HG02798 (cell line): ENCODE data around the gene LMO1.

ENCODE experiments used
- ATAC-seq: cut with Tn5 transposase; IDR thresholded peaks from one replicate; pipeline ENCODE4 v1.9.1; 2021; ENCODE audit warnings: mild to moderate bottlenecking; ENCODE audit not compliant: unreplicated experiment, poor library complexity

LMO1 gene

GRCh38 chr11:8288824-8289491 lies 25.3 kb upstream of the LMO1 start:
- no peak for ATAC-seq

GRCh38 chr11:8288166-8288772 lies 24.6 kb upstream of the LMO1 start:
- no peak for ATAC-seq

GRCh38 chr11:8287703-8288102 lies 24.0 kb upstream of the LMO1 start:
- no peak for ATAC-seq

GRCh38 chr11:8287297-8287696 lies 23.6 kb upstream of the LMO1 start:
- no peak for ATAC-seq

- ATAC-seq = no peak
Measured at GRCh38 chr11:8286886-8287285, 23.2 kb upstream of the LMO1 start.

GRCh38 chr11:8285796-8286195 lies 22.1 kb upstream of the LMO1 start:
- ATAC-seq = no peak

- no peak for ATAC-seq
Measured at GRCh38 chr11:8285228-8285627, 21.6 kb upstream of the LMO1 start.

GRCh38 chr11:8283465-8284230 lies 20.0 kb upstream of the LMO1 start:
- ATAC-seq = no peak

GRCh38 chr11:8283100-8283464 lies 19.4 kb upstream of the LMO1 start:
- no peak for ATAC-seq

GRCh38 chr11:8282631-8283030 lies 19.0 kb upstream of the LMO1 start:
- ATAC-seq = no peak

GRCh38 chr11:8281266-8281665 lies 17.6 kb upstream of the LMO1 start:
- no peak for ATAC-seq

- ATAC-seq = no peak
Measured at GRCh38 chr11:8277691-8278090, 14.0 kb upstream of the LMO1 start.

- no peak for ATAC-seq
Measured at GRCh38 chr11:8276528-8276927, 12.8 kb upstream of the LMO1 start.

GRCh38 chr11:8273287-8273686 lies 9.6 kb upstream of the LMO1 start:
- no peak for ATAC-seq

- no peak for ATAC-seq
Measured at GRCh38 chr11:8271106-8271886, 7.6 kb upstream of the LMO1 start.

GRCh38 chr11:8269636-8270035 lies 6.0 kb upstream of the LMO1 start:
- ATAC-seq = no peak

- ATAC-seq = no peak
Measured at GRCh38 chr11:8268530-8269400, 5.1 kb upstream of the LMO1 start.

GRCh38 chr11:8267831-8268529 lies 4.3 kb upstream of the LMO1 start:
- ATAC-seq = no peak

GRCh38 chr11:8267280-8267679 lies 3.6 kb upstream of the LMO1 start:
- ATAC-seq = no peak
